Measurements from ENCODE around the gene PLS1. TPM values are rescaled to one million over a fixed set of nuclear protein-coding genes. Genes with fewer than 3 reads are reported as not detected.
A peak's percentile ranks its signal among the peaks of the same experiment; 100 is the strongest.
"Not testable (repeated sequence)": the region's sequence is repeated elsewhere in the genome, so short reads cannot be mapped to it uniquely, and the experiment has no call there.

PLS1 gene
- 10 to 100 TPM; 25.0 to 29.3 (median 27.1) TPM for polyA plus RNA-seq (ENCODE audit: insufficient read length in 4 of 4)

DNA sequence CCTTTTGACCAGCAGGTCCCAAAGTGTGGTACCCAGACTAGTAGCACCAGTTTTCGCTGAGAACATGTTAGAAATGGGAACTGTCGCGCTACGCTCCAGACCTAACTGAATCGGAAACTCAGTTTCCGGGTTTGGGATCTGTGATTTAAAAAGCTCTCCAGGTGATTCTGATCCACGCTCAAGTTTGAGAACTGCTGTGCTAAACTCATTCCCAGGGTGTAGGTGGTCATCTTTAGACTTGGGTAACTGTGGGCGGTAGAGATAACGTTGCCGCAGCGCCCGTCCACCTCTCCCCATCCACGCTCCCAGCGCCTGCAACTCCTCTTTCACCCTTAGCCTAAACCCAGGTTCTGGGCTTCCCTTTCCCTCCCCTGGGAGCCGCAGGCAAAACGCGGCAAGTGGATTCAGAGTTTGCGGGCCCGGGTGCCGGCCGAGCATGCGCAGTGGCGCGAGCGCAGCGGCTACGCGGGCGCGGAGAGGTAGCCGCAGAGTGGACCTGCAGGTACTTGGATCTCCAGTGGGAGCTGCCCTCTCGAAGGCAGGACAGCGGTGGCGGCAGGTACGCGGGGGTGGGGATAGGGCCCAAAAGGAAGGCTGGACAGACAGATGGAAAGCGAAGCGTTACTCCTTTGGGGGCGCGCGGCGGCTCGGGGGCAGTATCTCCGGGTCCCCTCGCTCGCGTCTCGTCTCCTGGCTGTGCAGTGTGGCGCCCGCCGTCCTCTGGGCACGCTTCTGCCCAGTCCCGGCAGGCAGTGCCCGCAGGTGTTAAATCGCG lies at the start of gene PLS1:
Gene PLS1 (plus strand): TSS at position 443 of the 775 bp plus-strand sequence. CDS start 67,845 bp downstream, outside the sequence.
- DNase-seq (ENCODE audit: low read depth in 4 of 4, low spot score in 2 of 4), result peak; percentile 73 to 87 (median 76)

- no peak for DNase-seq (ENCODE audit: low read depth in 4 of 4, low spot score in 2 of 4)
Observed at GRCh38 chr3:142549986-142550385, 46.2 kb upstream of the PLS1 start.

GRCh38 chr3:142552579-142552978 lies 43.6 kb upstream of the PLS1 start:
- not testable (repeated sequence) for DNase-seq (ENCODE audit: low read depth in 4 of 4, low spot score in 2 of 4)

- no peak for DNase-seq (ENCODE audit: low read depth in 4 of 4, low spot score in 2 of 4)
Observed at GRCh38 chr3:142553741-142554140, 42.5 kb upstream of the PLS1 start.

DNA sequence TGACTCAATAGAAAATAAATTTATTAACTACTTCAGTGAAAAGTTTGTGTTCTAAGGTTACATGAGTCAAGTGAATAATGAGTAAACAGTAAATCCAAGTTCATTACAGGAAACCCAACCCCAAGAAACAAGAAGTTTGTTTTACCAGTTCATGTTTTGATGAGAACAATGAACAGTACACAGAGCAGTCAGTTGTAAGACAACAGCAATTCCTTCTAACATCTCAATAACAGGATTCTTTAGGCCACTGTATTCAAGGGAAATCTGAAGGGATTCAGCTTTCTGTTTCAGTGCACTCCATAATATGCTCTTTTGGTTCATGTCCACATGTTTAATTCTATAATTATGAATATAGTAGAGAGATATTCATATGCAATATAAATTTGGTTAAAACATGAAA lies 36.1 kb upstream of the PLS1 start:
- DNase-seq (ENCODE audit: low read depth in 4 of 4, low spot score in 2 of 4), result no peak

- no peak for DNase-seq (ENCODE audit: low read depth in 4 of 4, low spot score in 2 of 4)
Observed at GRCh38 chr3:142563496-142563997, 32.6 kb upstream of the PLS1 start.

DNA sequence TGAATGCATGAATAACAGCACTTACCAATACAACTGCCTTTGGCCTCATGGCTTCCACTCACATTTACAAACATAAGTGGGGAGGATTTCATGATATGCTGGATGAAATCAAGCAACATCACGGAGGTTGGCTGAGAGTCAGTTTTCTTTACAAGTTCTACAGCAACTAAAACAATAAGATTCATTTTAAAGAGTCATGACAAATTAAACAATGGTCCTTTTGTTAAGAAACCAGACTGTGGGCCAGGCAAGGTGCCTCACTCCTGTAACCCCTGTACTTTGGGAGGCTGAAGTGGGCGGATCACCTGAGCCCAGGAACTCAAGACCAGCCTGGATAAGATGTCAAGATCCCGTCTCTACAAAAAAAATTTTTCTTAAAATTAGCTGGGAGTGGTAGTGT lies 30.1 kb upstream of the PLS1 start:
- DNase-seq (ENCODE audit: low read depth in 4 of 4, low spot score in 2 of 4), result no peak

- no peak for DNase-seq (ENCODE audit: low read depth in 4 of 4, low spot score in 2 of 4)
Observed at GRCh38 chr3:142568393-142569017, 27.7 kb upstream of the PLS1 start.

DNA sequence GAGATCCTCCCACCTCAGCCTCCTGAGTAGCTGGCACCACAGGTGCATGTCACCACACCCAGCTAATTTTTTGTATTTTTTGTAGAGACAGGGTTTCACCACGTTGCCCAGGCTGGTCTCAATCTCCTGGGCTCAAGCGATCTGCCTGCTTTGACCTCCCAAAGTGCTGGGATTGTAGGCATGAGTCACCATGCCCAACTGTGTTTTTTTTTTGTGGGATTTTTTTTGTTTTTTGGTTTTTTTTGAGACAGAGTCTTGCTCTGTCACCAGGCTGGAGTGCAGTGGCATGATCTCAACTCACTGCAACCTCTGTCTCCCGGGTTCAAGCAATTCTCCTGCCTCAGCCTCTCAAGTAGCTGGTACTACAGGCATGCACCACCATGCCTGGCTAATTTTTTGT lies 26.8 kb upstream of the PLS1 start:
- not testable (repeated sequence) for DNase-seq (ENCODE audit: low read depth in 4 of 4, low spot score in 2 of 4)

DNA sequence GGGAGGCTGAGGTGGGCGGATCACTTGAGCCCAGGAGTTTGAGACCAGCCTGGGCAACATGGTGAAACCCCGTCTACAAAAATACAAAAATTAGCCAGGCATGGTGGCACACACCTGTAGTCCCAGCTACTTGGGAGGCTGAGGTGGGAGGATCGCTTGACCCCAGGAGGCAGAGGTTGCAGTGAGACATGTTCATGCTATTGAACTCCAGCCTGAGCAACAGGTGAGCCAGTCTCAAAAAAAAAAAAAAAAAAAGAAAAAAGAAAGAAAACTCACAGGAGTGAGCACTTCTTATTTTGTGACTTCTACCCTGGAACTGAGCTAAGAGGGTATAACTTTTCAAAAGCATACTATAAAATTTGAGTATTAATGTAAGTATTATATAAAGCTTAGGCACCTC lies 22.0 kb upstream of the PLS1 start:
- DNase-seq (ENCODE audit: low read depth in 4 of 4, low spot score in 2 of 4), result not testable (repeated sequence)

DNA sequence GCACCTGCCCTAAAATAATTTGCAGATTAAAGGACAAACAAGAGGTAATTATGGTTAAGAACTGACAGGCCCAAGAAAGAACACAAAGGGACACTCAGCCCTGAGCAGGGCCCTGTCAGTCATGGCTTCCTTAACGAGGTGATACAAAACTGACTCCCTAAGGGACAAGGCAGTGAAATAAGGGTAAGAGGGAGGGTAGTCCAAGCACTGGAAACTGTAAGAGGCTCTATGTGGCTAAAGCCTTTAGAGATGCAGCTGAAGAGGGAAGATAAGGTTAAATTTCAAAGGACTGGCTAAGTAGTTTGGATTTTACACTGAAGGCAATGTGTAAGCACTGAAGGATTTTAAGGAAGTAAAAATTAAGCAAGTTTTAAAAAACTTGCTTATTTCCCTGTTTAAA lies 21.5 kb upstream of the PLS1 start:
- no peak for DNase-seq (ENCODE audit: low read depth in 4 of 4, low spot score in 2 of 4)

DNA sequence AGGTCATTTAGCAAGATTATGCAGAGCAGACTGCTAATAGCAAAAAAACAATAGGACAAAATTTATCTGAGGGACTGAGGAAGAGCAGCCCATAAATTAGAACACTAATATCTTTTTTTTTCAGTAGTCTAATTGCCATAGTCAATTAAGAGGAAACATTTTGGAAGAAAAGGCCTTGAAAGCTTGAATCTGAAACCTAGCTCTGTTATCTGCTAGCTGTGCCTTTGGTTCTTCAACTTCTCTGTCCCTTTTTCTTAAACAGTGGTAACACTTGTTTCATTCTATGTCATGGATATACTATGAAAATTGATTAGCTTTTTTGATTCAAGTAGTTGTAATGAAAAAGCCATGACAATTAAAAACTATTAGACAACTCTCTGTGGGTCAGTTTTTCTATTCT lies 19.4 kb upstream of the PLS1 start:
- DNase-seq (ENCODE audit: low read depth in 4 of 4, low spot score in 2 of 4), result no peak

GRCh38 chr3:142577696-142578328 lies 18.4 kb upstream of the PLS1 start:
- no peak for DNase-seq (ENCODE audit: low read depth in 4 of 4, low spot score in 2 of 4)

DNA sequence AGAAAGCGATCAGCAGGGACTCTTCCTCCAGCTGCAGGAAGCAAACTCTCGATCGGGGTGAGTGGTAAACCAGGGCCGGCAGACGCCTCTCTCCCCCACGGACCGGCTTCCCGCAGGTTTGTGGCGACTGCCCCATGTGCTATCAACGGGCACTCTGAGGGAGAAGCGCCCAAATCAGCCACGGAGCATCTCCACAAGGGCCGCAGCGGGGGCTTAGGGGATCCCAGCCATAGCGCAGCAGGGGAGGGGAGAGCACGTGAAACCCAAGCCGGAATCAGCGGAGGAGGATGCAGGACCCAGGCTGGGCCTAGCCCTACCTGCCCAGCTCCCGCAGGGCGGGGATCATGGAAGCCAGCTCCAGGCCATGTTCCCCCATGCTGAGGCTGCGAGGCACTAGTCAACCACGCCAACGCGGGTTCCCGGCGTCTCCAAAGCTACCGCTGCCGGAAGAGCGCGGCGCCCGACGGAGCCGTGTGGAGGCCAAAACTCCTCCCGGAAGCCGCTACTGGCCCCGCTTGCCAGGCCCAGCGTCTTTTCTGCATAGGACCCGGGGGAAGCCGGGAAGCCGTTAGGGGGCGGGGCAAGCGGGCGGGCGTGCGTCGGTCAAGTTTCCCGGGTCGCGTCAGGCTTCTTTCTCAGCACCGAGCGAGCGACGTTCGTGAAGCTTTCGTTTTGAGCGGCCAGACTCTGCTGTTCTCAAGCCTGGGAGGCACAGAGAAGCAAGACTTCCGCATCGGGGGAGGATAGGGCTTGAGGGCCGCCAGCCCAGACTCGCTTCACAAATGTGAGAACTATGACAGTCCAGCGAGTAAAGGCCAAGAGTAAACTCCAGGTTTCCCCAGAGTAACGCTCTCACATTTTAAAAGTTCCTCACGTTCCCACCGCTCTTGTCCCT lies 17.6 kb upstream of the PLS1 start, which contains the start of gene ATR:
Gene ATR (minus strand): TSS at position 405 of the 895 bp plus-strand sequence. CDS start 29 bp downstream, at position 376.
- DNase-seq (ENCODE audit: low read depth in 4 of 4, low spot score in 2 of 4), result peak; percentile 87 to 93 (median 90)

GRCh38 chr3:142580061-142580423 lies 16.2 kb upstream of the PLS1 start:
- no peak for DNase-seq (ENCODE audit: low read depth in 4 of 4, low spot score in 2 of 4)

DNA sequence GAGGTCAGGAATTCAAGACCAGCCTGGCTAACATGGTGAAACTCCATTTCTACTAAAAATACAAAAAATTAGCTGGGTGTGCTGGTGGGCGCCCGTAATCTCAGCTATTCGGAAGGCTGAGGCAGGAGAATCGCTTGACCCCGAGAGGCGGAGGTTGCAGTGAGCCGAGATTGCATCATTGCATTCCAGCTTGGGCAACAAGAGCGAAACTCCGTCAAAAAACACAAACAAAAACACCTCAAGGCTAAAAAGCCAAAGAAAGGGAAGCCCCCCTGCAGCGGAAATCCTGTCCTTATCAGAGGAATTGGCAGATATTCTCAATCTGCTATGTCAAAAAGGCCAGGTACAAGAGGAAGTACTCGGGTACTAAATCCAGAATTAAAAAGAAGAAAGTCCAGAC lies 15.1 kb upstream of the PLS1 start:
- not testable (repeated sequence) for DNase-seq (ENCODE audit: low read depth in 4 of 4, low spot score in 2 of 4)

DNA sequence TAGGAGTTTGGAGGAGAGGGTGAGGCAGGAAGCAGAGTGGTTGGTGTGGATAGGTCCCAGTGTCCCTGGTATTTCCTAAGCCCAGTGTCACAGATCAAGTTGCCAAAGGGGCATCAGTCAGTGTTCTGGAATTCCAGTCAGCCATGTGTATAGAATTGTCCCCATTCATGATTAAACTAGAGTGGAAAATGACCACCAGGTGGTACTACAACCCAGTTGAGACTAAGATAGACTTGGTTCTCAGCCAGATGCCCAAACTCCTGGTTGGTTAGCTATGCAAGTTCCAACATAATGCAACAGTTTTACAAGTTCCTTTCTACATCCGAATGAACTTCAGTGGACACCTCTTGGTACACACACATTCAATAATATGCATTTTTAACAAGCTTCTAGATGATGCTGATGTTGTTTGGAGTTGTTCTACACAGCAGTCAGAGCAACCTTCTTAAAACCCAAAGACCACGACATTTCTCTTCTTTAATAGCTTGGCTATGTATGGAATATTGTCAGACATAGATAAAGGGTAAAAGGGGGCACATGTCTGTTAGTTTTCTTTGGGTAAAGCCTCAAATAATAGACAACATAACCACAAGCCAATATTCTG lies 9.3 kb upstream of the PLS1 start:
- DNase-seq (ENCODE audit: low read depth in 4 of 4, low spot score in 2 of 4), result peak in 2 of 4 donors; percentile 54 to 69

DNA sequence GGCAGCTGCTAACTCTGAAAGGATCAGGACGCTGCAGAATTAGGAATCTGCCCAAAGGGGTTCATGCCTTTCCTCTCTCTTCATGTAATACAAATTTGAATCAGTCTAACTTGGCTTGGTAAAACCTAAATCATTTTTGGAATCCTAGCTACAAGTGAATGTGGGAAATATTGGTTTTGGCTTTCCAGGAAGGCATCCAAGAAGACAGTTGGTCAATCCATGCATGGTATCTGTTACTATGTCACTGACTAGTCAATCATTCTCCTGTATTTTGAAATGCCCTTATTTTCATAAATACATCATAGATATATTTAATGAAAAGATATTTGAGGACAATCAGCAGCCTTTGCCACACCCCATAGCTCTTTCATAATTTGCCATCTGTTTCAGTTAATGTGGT lies 7.5 kb upstream of the PLS1 start:
- no peak for DNase-seq (ENCODE audit: low read depth in 4 of 4, low spot score in 2 of 4)

DNA sequence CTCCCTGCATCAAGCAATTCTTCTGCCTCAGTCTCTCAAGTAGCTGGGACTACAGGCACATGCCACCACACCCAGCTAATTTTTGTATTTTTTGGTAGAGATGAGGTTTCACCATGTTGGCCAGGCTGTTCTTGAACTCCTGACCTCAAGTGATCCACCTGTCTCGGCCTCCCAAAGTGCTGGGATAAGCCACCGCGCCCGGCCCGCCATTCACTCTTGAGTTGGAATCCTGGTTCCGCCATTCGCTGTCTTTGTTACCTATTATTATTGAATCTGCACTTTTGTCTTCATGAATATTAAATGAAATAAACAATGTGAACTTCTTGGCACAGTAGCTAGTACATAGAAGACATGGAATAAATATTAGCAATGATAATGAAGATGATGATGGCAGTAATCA lies 3.9 kb upstream of the PLS1 start:
- not testable (repeated sequence) for DNase-seq (ENCODE audit: low read depth in 4 of 4, low spot score in 2 of 4)

- DNase-seq (ENCODE audit: low read depth in 4 of 4, low spot score in 2 of 4), result no peak
Observed at GRCh38 chr3:142595141-142595540, 1.1 kb upstream of the PLS1 start.
